ENCODE results near the gene KAT2A.

GRCh38 chr17:42072323-42073187, 48.6 kb downstream of the KAT2A start:
- TF ChIP-seq EZH2 (IDR thresholded peaks at IDR 0.05): no peak
- no peak for TF ChIP-seq FOXP2 (optimal IDR thresholded peaks at IDR 0.05; ENCODE audit: control extremely low read depth, extremely low read length, insufficient read depth)

All from SK-N-MC (cell line).